Lung (tissue), 12 donors: ENCODE results near the gene NUP210. TPM values are rescaled to one million over a fixed set of nuclear protein-coding genes. Genes with fewer than 3 reads are reported as not detected.

Experiments used
- ATAC-seq: fragments of 200-7000 bp; cut with Tn5 transposase; one replicate; pipeline ENCODE4 v1.9.1; 2020; ENCODE audit warnings: moderate number of reproducible peaks; ENCODE audit not compliant: insufficient read depth, low FRiP score
- DNase-seq, 3 donors: peaks; one replicate each; pipeline ENCODE4 v3.0.0-alpha.2; 2013 to 2017
- H3K27ac ChIP-seq, 2 donors: one replicate each; pipeline ENCODE4 v1.5.1; 2013; ENCODE audit warnings: mild to moderate bottlenecking in 2 of 2, moderate library complexity in 2 of 2, control low read depth in 1 of 2, inconsistent platforms in 1 of 2, low read depth in 1 of 2, low read length in 1 of 2
- H3K27me3 ChIP-seq, 3 donors: one replicate each; pipeline ENCODE4 v1.5.1; 2013; ENCODE audit warnings: low read length in 2 of 3; ENCODE audit not compliant: control insufficient read depth in 3 of 3, insufficient read depth in 3 of 3
- H3K36me3 ChIP-seq, 4 donors: one replicate each; pipeline ENCODE4 v1.5.1; 2013; ENCODE audit warnings: low read length in 4 of 4, mild to moderate bottlenecking in 1 of 4, moderate library complexity in 1 of 4; ENCODE audit not compliant: control insufficient read depth in 4 of 4, insufficient read depth in 4 of 4
- H3K4me1 ChIP-seq, 5 donors: one replicate each; pipeline ENCODE4 v1.5.1; 2013; ENCODE audit warnings: low read length in 5 of 5, mild to moderate bottlenecking in 2 of 5, moderate library complexity in 1 of 5; ENCODE audit not compliant: control insufficient read depth in 5 of 5, insufficient read depth in 5 of 5
- H3K4me3 ChIP-seq: one replicate; pipeline ENCODE4 v1.5.1; 2013; ENCODE audit warnings: mild to moderate bottlenecking, control low read depth, moderate library complexity
- H3K9ac ChIP-seq, 2 donors: one replicate each; pipeline ENCODE4 v1.5.1; 2013; ENCODE audit warnings: low read length in 2 of 2, control low read depth in 1 of 2; ENCODE audit not compliant: insufficient read depth in 1 of 2
- H3K9me3 ChIP-seq, 4 donors: one replicate each; pipeline ENCODE4 v1.5.1; 2013; ENCODE audit warnings: low read length in 3 of 4, mild to moderate bottlenecking in 1 of 4, moderate library complexity in 1 of 4; ENCODE audit not compliant: control insufficient read depth in 4 of 4, insufficient read depth in 3 of 4
- WGBS, 2 donors: extraction: QIAGEN DNeasy Blood & Tissue Kit; methylation state at CpG; one replicate each; pipeline ENCODE4 v1.1.7; 2013; 5-methylcytosine and 5-hydroxymethylcytosine counted together
- polyA plus RNA-seq, 2 donors: library from polyadenylated mRNA; stranded (reverse); fragments of 200-250 nt; gene quantifications; one replicate each; pipeline ENCODE4 v1.2.1, GENCODE V29; 2013
- total RNA-seq, 2 donors: library from RNA; depleted of rRNA in 1 of 2; stranded (reverse); fragments of >200 nt in 1 of 2; gene quantifications; one replicate each; pipeline ENCODE4 v1.2.1, GENCODE V29; 2014 to 2021
- TF ChIP-seq, protein P1 (sequence below): IDR thresholded peaks from 2 replicates; pipeline ENCODE4 v1.5.1; 2012; ENCODE audit warnings: mild to moderate bottlenecking; ENCODE audit errors: control extremely low read depth, extremely low read depth
- donor health status: control.
- donor health status: control.
- donor health status: Bipolar disorder and iron deficiency.
- donor health status: healthy.
- donor health status: DM: yes; HTN: yes; CAD: no.

NUP210 gene
- total and polyA plus RNA-seq, 4 donors, result 5.4 to 20.4 (median 10.5) TPM

DNA sequence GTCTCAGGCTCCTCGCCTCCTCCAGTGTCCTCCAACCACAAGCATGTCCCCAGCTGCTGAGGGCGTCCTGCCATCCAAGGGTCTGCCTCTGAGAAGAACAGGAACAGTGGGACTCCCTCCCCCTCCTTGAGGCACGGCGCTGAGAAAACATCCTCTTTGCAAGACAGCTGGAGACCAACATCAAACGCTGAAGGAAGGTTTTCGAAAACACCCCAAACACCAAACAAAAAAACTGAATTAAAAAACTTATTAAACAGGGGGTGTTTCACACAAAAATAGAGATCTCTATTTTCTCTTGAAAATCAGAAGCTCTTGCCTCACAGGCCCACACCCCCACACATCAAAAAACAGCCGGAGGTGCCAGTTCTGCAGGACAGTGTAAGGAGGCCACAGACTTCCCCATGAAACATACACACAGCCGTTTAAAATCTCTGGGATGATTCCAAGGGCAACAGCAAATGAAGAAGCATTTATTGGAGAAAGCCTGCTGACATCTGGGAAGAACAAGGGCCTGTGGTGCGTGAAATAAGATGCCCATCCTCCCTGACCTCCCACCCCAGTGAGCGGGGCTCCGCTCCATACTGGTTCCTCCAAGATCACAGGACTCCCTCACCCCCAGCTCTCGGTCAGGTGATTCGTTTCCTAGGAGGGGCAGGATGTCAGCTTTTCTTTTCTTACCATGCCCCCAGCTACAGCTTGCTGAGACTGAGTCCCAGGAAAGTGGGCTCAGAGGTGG, 71.3 kb downstream of the NUP210 start:
- no peak overlapping the region for H3K9ac ChIP-seq
- H3K9me3 ChIP-seq, result no peaks in the 10 kb centered on the region
- WGBS, 2 donors, result 32 to 49% methylated on average over 13 of the region's 13 CpGs
- DNase-seq (peak; percentile 68 to 78 (median 72)), ATAC-seq (no peak)
- H3K27me3 ChIP-seq, result no peaks in the 10 kb centered on the region
- peaks cover 0 to 19% (median 0%) of the 10 kb centered on the region in 4 donors for H3K36me3 ChIP-seq
- H3K27ac ChIP-seq, result no peak overlapping the region
- H3K4me3 ChIP-seq, result no peak overlapping the region
- peaks cover 0 to 18% (median 0%) of the 10 kb centered on the region in 5 donors for H3K4me1 ChIP-seq
- TF ChIP-seq, protein P1, sequence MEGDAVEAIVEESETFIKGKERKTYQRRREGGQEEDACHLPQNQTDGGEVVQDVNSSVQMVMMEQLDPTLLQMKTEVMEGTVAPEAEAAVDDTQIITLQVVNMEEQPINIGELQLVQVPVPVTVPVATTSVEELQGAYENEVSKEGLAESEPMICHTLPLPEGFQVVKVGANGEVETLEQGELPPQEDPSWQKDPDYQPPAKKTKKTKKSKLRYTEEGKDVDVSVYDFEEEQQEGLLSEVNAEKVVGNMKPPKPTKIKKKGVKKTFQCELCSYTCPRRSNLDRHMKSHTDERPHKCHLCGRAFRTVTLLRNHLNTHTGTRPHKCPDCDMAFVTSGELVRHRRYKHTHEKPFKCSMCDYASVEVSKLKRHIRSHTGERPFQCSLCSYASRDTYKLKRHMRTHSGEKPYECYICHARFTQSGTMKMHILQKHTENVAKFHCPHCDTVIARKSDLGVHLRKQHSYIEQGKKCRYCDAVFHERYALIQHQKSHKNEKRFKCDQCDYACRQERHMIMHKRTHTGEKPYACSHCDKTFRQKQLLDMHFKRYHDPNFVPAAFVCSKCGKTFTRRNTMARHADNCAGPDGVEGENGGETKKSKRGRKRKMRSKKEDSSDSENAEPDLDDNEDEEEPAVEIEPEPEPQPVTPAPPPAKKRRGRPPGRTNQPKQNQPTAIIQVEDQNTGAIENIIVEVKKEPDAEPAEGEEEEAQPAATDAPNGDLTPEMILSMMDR, result no peak

DNA sequence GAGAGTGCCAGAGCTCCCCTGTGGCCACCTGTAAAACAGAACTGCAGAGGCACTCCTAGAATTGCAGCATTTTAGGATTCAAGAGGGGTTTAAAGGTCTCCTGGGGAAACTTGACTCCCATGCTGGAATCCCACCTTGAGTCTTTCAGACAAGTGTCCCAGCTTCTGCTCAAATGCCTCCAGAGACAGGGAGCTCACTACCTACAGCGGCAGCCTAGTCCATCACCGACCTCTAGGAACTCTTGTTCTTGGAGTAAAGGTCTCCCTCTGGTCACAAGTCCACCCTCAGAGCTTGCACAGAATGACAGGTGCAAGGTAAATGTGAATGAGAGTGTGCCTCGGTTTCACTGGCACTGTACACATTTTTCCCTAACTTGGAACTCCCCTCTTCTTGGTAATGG, 72.0 kb downstream of the NUP210 start:
- no peak for ATAC-seq
- Histone ChIP-seq H3K36me3 (peaks cover 0 to 13% (median 0%) of the 10 kb centered on the region in 4 donors), H3K4me1 (peaks cover 0 to 18% (median 0%) of the 10 kb centered on the region in 5 donors), H3K9me3 (no peaks in the 10 kb centered on the region), H3K9ac (no peak overlapping the region), H3K27ac (no peak overlapping the region), H3K4me3 (no peak overlapping the region), H3K27me3 (no peaks in the 10 kb centered on the region)
- TF ChIP-seq, protein P1, result no peak
- DNase-seq, result no peak
- 85% methylated on average over 3 of the region's 3 CpGs for WGBS, 2 donors

DNA sequence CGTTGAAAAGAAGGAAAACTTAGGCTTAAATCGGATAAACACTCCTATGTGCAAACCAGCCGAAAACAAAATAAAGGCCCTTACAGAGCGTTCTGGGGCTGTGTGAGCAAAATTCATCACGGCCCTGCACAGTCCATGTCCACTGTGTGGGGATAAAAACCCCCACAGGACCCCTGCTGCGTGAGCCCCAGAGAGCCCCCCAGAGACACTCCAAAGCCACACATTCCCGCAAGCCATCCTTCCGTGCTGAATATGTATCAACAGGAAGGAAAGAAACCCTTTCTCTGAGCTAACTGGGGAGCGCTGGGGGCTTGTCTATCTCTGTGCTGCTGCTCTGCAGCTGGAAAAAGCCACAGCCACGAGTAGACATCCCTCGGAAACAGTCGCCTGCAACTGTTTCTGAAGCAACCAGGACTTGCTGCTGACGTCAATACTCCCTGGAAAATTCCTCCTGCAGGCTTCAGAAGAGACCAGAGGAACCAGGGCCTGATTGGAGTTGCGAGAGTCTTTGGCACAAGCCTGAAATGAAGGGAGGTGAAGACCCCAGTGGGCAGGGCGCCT, 72.7 kb downstream of the NUP210 start:
- Histone ChIP-seq H3K4me3 (no peak overlapping the region), H3K9ac (no peak overlapping the region), H3K36me3 (peaks cover 0 to 8% (median 0%) of the 10 kb centered on the region in 4 donors), H3K4me1 (peaks cover 0 to 18% (median 0%) of the 10 kb centered on the region in 5 donors), H3K9me3 (no peaks in the 10 kb centered on the region), H3K27me3 (no peaks in the 10 kb centered on the region), H3K27ac (no peak overlapping the region)
- DNase-seq (peak; percentile 62 to 78 (median 64)), ATAC-seq (no peak)
- TF ChIP-seq, protein P1, result no peak
- WGBS, 2 donors, result 73 to 79% methylated on average over 15 of the region's 15 CpGs
